Stimulated activated CD8-positive, alpha-beta memory T cell treated with anti-CD3 and anti-CD28 coated beads, Interleukin-12 subunit alpha, Interleukin-12 subunit beta, amount 100 ng/mL, for 24 hours (primary cell): ENCODE data around the gene ZIC2.
"Not testable (repeated sequence)": the region's sequence is repeated elsewhere in the genome, so short reads cannot be mapped to it uniquely, and the experiment has no call there.

Experiments used
- DNase-seq: peaks from one replicate; pipeline ENCODE4 v3.0.0-alpha.2; 2020; ENCODE audit errors: extremely low read depth

The ZIC2 gene

DNA sequence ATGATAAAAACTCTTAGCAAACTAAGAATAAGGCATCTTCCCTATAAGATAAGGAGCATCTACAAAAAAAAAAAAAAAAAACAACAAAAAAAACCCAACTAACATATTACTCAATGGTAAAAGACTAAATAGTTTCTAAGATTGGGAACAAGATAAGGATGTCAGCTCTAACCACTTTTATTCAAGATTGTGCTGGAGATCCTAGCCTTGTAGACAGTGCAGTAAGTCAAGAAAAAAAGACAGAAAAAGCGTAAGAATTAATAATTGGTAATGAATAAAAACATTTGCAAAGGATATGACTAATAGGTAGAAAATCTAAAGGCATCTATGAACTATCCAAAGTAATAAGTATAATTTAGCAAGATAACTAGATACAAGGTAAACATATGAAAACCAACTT, 33.0 kb downstream of the ZIC2 start:
- no peak for DNase-seq

DNA sequence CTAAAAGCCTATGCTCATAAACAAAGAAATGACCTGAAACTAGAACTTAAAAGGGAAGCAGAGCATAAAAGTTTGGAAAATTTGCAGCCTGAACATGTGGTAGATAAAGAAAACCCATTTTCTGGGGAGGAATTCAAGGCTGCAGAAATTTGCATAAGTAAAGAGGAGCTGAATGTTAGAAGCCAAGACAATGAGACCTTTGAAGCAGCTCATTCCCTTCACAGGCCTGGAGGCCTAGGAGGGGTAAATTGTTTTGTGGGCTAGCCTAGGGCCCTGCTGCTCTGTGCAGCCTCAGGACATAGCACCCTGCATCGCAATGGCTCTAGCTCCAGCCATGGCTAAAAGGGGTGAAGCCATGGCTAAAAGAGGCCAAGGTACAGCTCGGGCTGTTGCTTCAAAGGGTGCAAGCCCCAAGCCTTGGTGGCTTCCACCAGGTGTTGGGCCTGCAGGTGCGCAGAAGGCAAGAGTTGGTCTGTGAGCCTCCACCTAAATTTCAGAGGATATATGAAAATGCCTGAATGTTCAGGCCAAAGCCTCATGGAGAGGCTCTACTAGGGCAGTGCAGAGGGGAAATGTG, 38.3 kb downstream of the ZIC2 start:
- DNase-seq = no peak

DNA sequence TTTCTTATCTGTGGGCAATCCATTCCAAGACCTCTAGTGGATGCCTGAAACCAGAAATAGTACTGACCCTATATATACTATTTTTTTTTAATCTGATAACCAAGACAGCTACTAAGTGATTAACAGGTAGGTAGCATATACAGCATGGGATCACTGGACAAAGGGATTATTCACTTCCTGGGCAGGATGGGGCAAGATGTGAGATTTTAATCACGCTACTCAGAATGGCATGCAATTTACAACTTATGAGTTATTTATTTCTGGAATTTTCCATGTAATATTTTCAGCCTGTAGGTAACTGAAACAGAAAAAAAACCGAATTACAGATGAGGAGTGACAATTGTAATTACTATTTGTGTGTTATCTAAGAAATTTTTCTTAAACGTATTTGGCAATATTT, 41.2 kb downstream of the ZIC2 start:
- DNase-seq = no peak

DNA sequence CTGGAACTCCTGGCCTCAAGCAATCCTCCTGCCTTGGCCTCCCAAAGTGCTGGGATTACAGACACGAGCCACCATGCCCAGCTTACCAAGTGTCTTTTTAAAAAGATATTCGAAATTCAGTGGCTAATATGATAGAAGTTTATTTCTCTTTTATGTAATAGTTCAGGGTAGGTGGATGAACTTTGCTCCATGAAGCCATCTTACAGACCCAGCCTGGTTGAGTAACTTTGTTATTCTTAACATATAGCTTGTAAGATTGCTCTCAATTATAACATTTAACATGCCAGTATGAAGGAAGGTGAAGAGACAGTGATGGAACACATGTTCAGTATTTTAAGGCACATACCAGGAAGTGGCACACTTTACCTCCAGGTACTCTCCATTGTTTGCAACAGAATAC, 42.4 kb downstream of the ZIC2 start:
- no peak for DNase-seq

DNA sequence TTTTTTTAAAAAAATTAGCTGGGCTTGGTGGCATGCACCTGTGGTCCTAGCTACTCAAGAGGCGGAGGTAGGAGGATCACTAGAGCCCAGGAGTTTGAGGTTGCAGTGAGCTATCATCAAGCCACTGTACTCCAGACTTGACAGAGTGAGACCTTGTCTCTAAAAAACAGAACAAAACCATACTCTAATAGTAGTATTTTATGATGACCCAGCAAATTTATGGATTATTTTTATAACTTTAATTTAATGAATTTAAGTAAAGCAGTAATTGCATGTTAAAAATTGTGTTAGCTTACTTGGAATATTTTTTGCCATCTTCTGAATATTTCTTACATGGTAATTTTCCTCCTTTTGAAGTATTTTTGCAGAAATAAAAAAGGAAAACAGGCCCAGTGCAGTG, 48.3 kb downstream of the ZIC2 start:
- DNase-seq = no peak

DNA sequence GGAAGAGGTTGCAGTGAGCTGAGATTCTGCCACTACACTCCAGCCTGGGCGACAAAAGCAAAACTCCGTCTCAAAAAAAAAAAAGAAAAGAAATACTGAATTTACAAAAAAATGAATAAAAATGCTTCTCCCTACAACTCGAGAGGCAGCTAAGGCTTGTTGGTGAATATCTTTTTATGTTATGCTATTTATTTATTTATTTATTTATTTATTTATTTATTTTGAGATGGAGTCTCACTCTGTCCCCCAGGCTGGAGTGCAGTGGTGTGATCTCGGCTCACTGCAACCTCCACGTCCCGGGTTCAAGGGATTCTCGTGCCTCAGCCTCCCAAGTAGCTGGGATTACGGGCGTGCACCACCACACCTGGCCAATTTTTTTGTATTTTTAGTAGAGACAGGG, 51.1 kb downstream of the ZIC2 start:
- DNase-seq = not testable (repeated sequence)

DNA sequence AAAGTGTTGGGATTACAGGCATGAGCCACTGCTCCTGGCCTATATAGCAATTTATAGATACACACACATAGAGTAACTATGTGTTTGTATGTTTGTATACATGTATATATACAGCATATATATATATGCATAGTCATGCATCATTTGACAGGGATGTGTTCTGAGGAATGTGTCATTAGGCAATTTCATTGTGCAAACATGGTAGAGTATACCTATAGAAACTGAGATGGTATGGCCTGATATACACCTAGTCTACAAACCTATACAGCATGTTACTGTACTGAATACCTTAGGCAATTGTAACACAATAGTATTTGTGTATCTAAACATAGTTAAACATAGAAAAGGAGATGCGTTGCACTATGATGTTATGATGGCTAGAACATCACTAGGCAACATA, 54.4 kb downstream of the ZIC2 start:
- DNase-seq = no peak
